Mucosa of stomach (tissue), 1 donor: ENCODE results near the gene DPYSL3.

Experiments used
- H3K27me3 ChIP-seq: one replicate; pipeline ENCODE4 v1.7.0; 2013; ENCODE audit warnings: mild to moderate bottlenecking, low read length; ENCODE audit not compliant: control insufficient read depth, insufficient read depth
- H3K36me3 ChIP-seq: one replicate; pipeline ENCODE4 v1.7.0; 2013; ENCODE audit warnings: low read length; ENCODE audit not compliant: control insufficient read depth, insufficient read depth
- H3K4me1 ChIP-seq: one replicate; pipeline ENCODE4 v1.7.0; 2013; ENCODE audit warnings: mild to moderate bottlenecking, low read length; ENCODE audit not compliant: control insufficient read depth, insufficient read depth
- H3K4me3 ChIP-seq: one replicate; pipeline ENCODE4 v1.7.0; 2013; ENCODE audit warnings: low read length
- H3K9ac ChIP-seq: one replicate; pipeline ENCODE4 v1.7.0; 2013; ENCODE audit warnings: mild to moderate bottlenecking, low read length, moderate library complexity
- H3K9me3 ChIP-seq: one replicate; pipeline ENCODE4 v1.7.0; 2013; ENCODE audit warnings: mild to moderate bottlenecking, low read length, moderate library complexity; ENCODE audit not compliant: control insufficient read depth
- donor health status: Pancreatic carcinoma.

Gene DPYSL3

DNA sequence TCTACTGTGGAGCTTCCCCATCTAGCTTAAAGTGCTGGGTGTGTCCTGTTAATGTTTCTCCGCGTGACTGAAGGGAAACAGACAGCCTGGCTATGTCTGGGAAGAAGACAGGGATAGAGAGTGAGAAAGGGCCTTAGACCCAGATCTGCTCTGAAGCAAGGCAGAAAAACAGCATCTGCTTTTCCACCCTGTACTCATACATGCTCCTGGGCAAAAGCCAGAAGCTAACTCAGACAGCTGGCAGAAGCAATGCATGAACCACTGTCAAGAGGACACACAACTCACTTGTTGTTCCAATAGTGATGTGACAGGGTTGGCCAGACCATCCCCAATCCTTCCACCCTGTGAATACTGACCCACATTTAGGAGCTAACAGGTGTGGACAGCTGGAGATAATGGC is 63.3 kb downstream of the DPYSL3 start:
- H3K9ac ChIP-seq: no peak overlapping the region
- no peak overlapping the region for H3K4me3 ChIP-seq
- no peaks in the 10 kb centered on the region for H3K36me3 ChIP-seq
- H3K9me3 ChIP-seq: no peaks in the 10 kb centered on the region
- H3K4me1 ChIP-seq: no peaks in the 10 kb centered on the region
- H3K27me3 ChIP-seq: peaks cover 3% of the 10 kb centered on the region

DNA sequence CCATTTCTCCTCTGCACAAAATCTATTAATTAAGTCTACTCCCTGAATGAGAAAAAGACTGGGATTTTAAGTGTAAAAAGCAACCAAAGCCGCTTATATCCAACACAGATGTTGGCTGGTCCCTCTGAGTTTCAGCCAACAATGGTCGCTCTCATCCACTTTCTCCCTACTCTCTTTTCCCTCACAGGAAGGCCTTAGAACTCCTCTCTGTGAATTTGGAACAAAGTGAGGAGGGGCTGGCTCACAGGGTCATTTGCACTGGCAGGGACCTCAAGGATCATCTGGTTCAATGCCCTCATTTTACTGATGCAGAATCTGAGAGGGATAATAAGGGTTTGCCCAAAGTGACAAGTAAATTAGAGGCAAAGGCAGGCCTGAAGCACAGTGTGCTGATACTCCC is 64.0 kb downstream of the DPYSL3 start:
- Histone ChIP-seq H3K9ac (no peak overlapping the region), H3K4me1 (no peaks in the 10 kb centered on the region), H3K9me3 (no peaks in the 10 kb centered on the region), H3K36me3 (no peaks in the 10 kb centered on the region), H3K4me3 (no peak overlapping the region), H3K27me3 (no peaks in the 10 kb centered on the region)

DNA sequence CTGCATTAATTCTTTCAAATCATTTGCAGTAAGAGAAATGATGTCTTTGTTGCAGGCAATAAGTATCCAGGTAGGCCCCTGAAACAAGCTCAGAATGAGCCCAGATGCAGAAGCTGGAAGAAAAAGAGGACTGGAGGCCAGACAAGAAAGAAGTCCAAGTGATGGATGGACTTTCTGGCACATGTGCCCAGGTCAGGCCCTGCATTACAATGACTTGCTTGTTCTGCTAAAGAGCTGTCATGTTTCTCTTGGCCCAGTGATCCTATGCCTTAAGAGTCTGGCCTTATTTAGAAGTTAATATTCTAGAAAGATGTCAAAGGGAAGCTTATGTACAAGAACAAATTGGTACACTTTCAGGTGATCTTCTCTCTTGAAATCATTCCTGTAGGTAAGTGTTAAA is 64.8 kb downstream of the DPYSL3 start:
- Histone ChIP-seq H3K4me1 (no peaks in the 10 kb centered on the region), H3K27me3 (no peaks in the 10 kb centered on the region), H3K36me3 (no peaks in the 10 kb centered on the region), H3K4me3 (no peak overlapping the region), H3K9ac (no peak overlapping the region), H3K9me3 (no peaks in the 10 kb centered on the region)

DNA sequence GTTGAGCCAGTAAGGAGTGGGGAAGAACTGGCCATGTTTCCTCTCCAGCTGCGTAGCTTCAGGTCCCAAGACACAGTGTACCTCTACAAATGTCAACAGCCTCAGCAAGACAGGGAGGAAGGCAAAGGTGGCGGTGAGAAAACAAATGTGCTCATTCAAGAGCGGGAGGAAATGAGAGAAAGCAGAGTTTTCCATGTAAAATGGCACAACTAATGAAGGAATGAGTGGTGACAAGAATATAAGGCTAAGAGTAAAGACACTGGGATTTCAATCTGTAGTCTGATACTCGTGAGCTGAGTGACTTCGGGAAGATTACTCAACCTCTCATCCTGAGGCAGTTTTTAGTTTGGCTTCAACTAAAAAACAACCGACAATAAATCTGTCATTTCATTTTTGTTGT is 67.6 kb downstream of the DPYSL3 start:
- H3K4me1 ChIP-seq: no peaks in the 10 kb centered on the region
- H3K9me3 ChIP-seq: no peaks in the 10 kb centered on the region
- no peak overlapping the region for H3K9ac ChIP-seq
- no peaks in the 10 kb centered on the region for H3K27me3 ChIP-seq
- H3K4me3 ChIP-seq: no peak overlapping the region
- no peaks in the 10 kb centered on the region for H3K36me3 ChIP-seq

DNA sequence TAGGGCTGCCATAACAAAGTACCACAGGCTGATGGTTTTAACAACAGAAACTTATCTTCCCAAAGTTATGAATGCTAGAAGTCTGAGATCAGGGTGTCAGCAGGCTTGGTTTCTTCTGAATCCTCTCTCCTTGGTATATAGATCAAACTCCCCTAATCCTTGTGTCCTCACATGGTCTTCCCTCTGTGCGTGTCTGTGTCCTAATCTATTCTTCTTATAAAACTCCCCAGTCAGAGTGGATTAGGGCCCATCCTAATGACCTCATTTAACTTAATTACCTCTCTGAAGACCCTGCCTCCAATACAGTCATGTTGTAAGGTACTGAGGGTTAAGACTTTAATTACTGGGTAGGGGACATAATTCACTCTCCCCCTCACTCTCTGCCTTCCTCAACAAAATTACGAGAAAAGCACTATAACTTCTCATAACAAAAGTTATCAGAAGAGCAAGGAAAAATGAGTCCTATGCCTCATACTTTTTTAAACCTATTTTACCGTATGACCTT is 68.6 kb downstream of the DPYSL3 start:
- no peaks in the 10 kb centered on the region for H3K9me3 ChIP-seq
- H3K4me3 ChIP-seq: no peak overlapping the region
- no peaks in the 10 kb centered on the region for H3K27me3 ChIP-seq
- H3K9ac ChIP-seq: no peak overlapping the region
- H3K4me1 ChIP-seq: no peaks in the 10 kb centered on the region
- no peaks in the 10 kb centered on the region for H3K36me3 ChIP-seq

DNA sequence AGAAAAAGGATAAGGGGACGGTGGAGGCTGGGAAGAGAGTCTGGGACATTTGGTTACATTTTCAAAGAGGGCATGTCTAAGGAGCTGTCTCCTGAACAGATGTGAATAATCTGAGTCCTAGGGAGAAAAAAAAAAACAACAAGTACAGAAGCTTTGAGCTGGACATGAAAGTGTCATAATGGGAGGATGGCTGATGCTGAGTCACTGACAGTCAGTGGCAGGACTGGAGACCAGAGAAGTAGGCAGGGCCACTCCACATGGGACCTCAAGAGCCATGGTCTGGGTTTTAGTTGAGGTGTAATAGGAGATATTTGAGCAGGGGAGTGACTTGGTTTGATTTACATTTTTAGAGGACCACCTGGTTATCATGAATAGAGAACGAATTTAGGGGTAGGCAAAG is 70.6 kb downstream of the DPYSL3 start:
- Histone ChIP-seq H3K27me3 (no peaks in the 10 kb centered on the region), H3K9ac (no peak overlapping the region), H3K4me1 (no peaks in the 10 kb centered on the region), H3K9me3 (no peaks in the 10 kb centered on the region), H3K36me3 (no peaks in the 10 kb centered on the region), H3K4me3 (no peak overlapping the region)

DNA sequence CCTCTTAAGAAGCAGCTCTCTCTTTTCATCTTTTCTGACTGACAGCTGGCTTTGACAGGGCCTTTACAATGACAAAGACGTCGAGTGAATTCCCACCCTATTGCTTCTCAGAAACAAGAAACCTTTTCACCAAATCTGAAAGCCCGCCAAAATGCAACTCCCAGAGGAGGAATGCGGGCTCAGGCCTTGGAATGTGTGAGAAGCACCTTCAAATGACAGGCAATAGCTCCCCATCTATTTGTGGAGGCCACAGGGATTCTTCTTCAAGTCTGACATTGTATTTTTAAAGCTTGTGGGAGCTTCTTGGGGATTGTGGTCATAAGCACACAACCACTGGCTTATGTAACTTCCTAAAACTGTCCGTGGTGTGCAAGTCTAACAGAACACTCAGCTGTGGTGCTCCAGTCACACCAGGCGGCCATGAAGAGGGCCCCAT is 72.7 kb downstream of the DPYSL3 start:
- H3K4me3 ChIP-seq: no peak overlapping the region
- H3K4me1 ChIP-seq: no peaks in the 10 kb centered on the region
- no peaks in the 10 kb centered on the region for H3K9me3 ChIP-seq
- no peaks in the 10 kb centered on the region for H3K27me3 ChIP-seq
- no peak overlapping the region for H3K9ac ChIP-seq
- no peaks in the 10 kb centered on the region for H3K36me3 ChIP-seq

DNA sequence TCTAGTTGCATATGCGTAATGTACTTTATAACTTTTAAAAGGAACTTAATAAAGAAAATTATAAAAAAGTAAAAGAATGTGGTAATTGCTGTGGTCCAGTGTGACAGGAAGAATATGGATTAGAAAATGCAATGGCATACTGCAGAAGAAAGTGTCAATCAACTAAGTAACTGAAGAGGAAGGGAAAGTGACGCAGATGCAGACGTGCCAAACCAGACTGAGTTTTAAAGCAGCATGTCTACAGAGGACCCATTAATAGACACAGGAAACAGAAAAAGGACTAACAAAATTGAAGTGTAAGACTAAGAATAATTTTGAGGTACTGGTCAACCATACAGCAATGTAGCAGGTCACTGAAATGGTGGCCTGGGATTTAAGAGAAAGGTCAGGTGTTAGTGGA is 73.3 kb downstream of the DPYSL3 start:
- Histone ChIP-seq H3K9ac (no peak overlapping the region), H3K4me3 (no peak overlapping the region), H3K27me3 (no peaks in the 10 kb centered on the region), H3K4me1 (no peaks in the 10 kb centered on the region), H3K36me3 (no peaks in the 10 kb centered on the region), H3K9me3 (no peaks in the 10 kb centered on the region)

DNA sequence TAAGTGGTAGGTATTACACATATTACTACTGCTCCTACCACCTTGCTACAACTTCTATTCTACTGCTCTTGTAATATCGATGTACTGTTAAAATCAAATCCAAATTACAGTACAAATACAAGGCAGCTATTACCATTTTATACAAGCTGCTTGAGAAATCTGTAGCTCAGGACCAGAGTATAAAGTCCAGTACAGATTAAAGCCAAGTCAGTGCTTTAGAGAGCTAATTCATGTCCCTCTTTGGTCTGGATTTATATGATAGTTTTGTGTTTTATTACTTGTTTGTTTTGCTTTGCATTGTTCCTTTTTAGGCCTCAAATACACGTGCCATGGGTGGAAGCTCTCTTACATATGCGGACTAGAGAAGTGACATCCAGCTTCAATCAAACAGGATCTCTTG is 75.8 kb downstream of the DPYSL3 start:
- Histone ChIP-seq H3K9me3 (no peaks in the 10 kb centered on the region), H3K9ac (no peak overlapping the region), H3K4me3 (no peak overlapping the region), H3K27me3 (no peaks in the 10 kb centered on the region), H3K36me3 (no peaks in the 10 kb centered on the region), H3K4me1 (no peaks in the 10 kb centered on the region)

DNA sequence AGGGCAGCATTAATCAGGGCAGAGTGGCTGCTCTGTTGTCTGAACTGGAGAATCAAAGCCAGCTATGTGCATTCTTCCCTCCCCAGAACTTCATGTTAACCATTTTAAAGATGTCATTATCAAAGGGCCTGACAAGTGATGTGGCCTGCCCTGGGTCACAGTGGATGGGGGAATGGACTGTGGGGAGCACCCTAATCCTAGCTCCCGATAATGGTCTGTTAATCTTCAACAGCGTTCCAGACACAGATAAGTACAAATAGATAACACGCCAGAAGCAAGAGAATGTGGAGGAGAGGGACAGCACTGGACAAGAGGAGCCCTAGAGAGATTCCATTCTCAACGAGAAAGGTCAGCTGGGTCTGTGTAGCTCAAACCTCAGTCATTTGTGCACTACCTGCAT is 77.5 kb downstream of the DPYSL3 start:
- Histone ChIP-seq H3K4me3 (no peak overlapping the region), H3K9me3 (no peaks in the 10 kb centered on the region), H3K36me3 (no peaks in the 10 kb centered on the region), H3K27me3 (no peaks in the 10 kb centered on the region), H3K9ac (no peak overlapping the region), H3K4me1 (no peaks in the 10 kb centered on the region)

DNA sequence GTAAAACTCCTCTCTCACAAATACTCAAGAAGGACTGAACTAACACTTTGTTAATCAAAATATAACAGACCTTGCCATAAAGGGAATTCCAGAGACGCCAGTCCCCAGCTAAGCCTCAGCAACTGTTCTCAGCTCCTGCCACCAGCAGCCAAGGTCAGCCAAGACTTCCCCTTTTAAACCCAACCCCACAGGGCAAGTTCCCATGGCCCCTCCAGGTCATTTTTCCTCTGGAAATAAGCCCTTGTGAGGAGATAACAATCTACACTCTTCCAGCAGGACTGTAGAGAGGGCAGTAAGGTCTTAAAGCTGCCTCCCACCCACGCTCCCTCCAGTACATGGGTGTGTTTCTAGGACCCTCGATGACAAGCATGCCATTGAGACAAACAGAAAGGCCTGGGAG is 78.3 kb downstream of the DPYSL3 start:
- Histone ChIP-seq H3K4me1 (no peaks in the 10 kb centered on the region), H3K9ac (no peak overlapping the region), H3K4me3 (no peak overlapping the region), H3K9me3 (no peaks in the 10 kb centered on the region), H3K27me3 (no peaks in the 10 kb centered on the region), H3K36me3 (no peaks in the 10 kb centered on the region)

DNA sequence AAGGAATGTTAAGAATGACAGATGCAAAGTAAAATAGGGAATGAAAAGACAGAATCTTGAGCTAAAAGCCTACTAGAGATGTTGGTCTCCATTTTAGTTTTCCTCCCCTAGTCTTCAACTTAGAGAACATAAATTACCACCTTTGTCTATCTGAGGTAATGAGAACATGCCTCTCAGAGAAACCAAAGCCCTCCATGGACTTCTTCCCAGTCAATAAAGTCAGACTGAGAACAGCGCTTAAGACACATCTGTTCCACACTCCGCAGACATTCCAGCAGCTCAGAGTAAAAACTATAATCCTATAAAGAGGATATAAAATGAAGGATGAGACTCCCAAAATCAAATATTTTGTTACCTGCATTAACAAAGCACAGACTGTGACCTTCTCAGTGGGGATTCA is 79.2 kb downstream of the DPYSL3 start:
- Histone ChIP-seq H3K9me3 (no peaks in the 10 kb centered on the region), H3K4me3 (no peak overlapping the region), H3K4me1 (no peaks in the 10 kb centered on the region), H3K36me3 (no peaks in the 10 kb centered on the region), H3K9ac (no peak overlapping the region), H3K27me3 (no peaks in the 10 kb centered on the region)
